ENCODE measurements around the gene ARHGAP29. TPM values are rescaled to one million over a fixed set of nuclear protein-coding genes. Genes with fewer than 3 reads are reported as not detected.

The ARHGAP29 gene
- total RNA-seq, 4 donors from 2014 or later = 4.1 to 8.9 (median 5.4) TPM

DNA sequence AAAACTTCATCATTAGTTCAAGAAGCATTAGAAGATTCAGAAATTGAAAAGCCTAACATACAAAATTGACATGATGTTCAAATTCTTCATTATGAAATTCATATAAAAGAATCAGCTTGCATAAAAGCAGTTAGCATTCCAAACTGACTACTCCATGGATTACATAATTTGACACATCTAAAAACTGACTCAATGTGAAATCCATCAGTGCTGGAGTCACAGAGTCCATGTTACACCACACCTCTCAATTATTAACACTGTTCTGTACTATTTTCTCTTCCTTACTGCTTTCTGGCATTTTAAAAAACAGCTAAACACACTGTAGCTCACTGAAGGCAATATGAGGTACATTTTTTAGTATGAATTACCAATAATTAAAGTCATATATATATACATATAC is 28.0 kb downstream of the ARHGAP29 start:
- intact Hi-C loops (cut with DNase I; ENCODE audit: low total_unique reads) (no loop called here), in situ Hi-C loops (cut with MboI; ENCODE audit: low pct_ligation_motif_present in 1 of 4, low pct_unique_long_range_greater_than_20kb in 1 of 4, low sequenced_read_pairs in 3 of 4) (no loop called here)
- Histone ChIP-seq H3K9me3 (no peaks in the 10 kb centered on the region), H3K27me3 (no peaks in the 10 kb centered on the region), H3K36me3 (no peaks in the 10 kb centered on the region), H3K4me3 (no peak overlapping the region), H3K4me1 (no peaks in the 10 kb centered on the region), H3K27ac (no peak overlapping the region)
- DNase-seq = no peak
- TF ChIP-seq EP300 (IDR thresholded peaks at IDR 0.05; ENCODE audit: low read depth) = no peak
- TF ChIP-seq POLR2AphosphoS5 (IDR thresholded peaks at IDR 0.05) = no peak
- TF ChIP-seq POLR2A (IDR thresholded peaks at IDR 0.05) = no peak
- TF ChIP-seq, protein P1, sequence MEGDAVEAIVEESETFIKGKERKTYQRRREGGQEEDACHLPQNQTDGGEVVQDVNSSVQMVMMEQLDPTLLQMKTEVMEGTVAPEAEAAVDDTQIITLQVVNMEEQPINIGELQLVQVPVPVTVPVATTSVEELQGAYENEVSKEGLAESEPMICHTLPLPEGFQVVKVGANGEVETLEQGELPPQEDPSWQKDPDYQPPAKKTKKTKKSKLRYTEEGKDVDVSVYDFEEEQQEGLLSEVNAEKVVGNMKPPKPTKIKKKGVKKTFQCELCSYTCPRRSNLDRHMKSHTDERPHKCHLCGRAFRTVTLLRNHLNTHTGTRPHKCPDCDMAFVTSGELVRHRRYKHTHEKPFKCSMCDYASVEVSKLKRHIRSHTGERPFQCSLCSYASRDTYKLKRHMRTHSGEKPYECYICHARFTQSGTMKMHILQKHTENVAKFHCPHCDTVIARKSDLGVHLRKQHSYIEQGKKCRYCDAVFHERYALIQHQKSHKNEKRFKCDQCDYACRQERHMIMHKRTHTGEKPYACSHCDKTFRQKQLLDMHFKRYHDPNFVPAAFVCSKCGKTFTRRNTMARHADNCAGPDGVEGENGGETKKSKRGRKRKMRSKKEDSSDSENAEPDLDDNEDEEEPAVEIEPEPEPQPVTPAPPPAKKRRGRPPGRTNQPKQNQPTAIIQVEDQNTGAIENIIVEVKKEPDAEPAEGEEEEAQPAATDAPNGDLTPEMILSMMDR (IDR thresholded peaks at IDR 0.05) = no peak

DNA sequence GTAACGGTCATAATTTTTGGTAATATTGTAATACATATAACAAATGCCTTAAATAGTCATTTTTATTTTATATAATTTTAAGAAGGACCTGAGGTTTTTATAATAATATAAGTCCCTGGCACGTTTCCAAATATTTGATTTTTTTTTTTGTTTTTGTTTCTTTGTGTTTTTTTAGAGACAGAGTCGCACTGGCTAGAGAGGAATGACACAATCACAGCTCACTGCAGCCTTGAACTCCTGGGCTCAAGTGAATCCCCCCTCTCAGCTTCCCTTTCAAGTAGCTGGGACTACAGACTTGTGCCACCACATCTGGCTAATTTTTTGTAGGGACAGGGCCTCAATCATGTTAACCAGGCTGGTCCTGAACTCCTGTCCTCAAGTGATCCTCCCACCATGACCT is 29.7 kb downstream of the ARHGAP29 start:
- no peak for TF ChIP-seq POLR2A (IDR thresholded peaks at IDR 0.05)
- TF ChIP-seq EP300 (IDR thresholded peaks at IDR 0.05; ENCODE audit: low read depth) = no peak
- TF ChIP-seq POLR2AphosphoS5 (IDR thresholded peaks at IDR 0.05) = no peak
- TF ChIP-seq, protein P1 (IDR thresholded peaks at IDR 0.05) = no peak
- in situ Hi-C loops (cut with MboI; ENCODE audit: low pct_ligation_motif_present in 1 of 4, low pct_unique_long_range_greater_than_20kb in 1 of 4, low sequenced_read_pairs in 3 of 4) = no loop called here
- WGBS, 2 donors (ENCODE audit: low coverage in 1 of 2) = 72 to 75% methylated on average over 3 of the region's 3 CpGs

DNA sequence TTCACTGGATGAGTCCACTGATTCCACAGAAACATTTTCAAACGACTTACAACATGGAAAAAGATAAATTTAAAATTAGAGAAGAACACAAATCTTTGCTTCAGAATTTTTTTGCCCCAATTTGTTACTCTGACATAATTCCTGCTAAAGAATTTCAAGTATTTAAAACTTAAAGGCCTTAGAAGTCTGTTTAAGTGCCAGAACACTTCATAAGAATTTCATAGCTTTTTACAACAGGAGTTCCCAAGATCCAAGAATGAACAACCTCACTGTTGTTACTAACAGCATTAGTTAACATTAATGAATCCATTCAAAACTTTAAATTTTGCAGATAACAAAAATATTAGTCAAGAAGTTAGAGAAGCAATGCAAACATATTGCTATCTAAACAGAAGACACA is 31.7 kb downstream of the ARHGAP29 start:
- in situ Hi-C loops (cut with MboI; ENCODE audit: low pct_ligation_motif_present in 1 of 4, low pct_unique_long_range_greater_than_20kb in 1 of 4, low sequenced_read_pairs in 3 of 4) (no loop called here), intact Hi-C loops (cut with DNase I; ENCODE audit: low total_unique reads) (no loop called here)
- Histone ChIP-seq H3K9me3 (no peaks in the 10 kb centered on the region), H3K4me1 (no peaks in the 10 kb centered on the region), H3K27ac (no peak overlapping the region), H3K4me3 (no peak overlapping the region), H3K27me3 (no peaks in the 10 kb centered on the region), H3K36me3 (no peaks in the 10 kb centered on the region)
- 52 to 60% methylated on average over 1 of the region's 1 CpG for WGBS, 2 donors (ENCODE audit: low coverage in 1 of 2)
- TF ChIP-seq EP300 (IDR thresholded peaks at IDR 0.05; ENCODE audit: low read depth) (no peak), POLR2AphosphoS5 (IDR thresholded peaks at IDR 0.05) (no peak), POLR2A (IDR thresholded peaks at IDR 0.05) (no peak)
- TF ChIP-seq, protein P1 (IDR thresholded peaks at IDR 0.05) = no peak
- no peak for DNase-seq

More for the DNA sequence above, 29.7 kb downstream of the ARHGAP29 start:
- Histone ChIP-seq H3K4me3 (no peak overlapping the region), H3K4me1 (no peaks in the 10 kb centered on the region), H3K27ac (no peak overlapping the region), H3K27me3 (no peaks in the 10 kb centered on the region), H3K9me3 (no peaks in the 10 kb centered on the region), H3K36me3 (no peaks in the 10 kb centered on the region)
- no peak for DNase-seq
- intact Hi-C loops (cut with DNase I; ENCODE audit: low total_unique reads) = no loop called here

DNA sequence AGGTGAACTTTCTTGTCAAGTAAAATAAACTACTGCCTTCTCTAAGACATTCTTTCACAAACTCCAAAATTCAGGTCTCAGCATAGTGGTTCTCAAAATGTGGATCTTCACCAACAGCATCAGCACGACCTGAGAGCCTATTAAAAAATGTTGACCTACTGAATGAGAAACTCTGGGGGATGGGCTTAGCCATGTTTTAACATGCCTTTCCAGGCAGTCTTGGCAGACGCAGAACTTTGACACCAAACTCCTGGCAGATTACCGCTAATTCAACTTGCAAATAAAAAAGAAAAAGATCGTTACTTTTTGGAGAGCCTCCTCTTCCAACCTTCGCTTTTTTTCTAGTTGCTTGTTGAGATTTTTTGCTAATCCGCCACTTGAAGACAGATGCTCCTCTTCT is 35.1 kb downstream of the ARHGAP29 start:
- H3K27ac ChIP-seq = no peak overlapping the region
- no peaks in the 10 kb centered on the region for H3K4me1 ChIP-seq
- 69 to 86% methylated on average over 6 of the region's 6 CpGs for WGBS, 2 donors (ENCODE audit: low coverage in 1 of 2)
- TF ChIP-seq POLR2A (IDR thresholded peaks at IDR 0.05) = no peak
- no peak for TF ChIP-seq EP300 (IDR thresholded peaks at IDR 0.05; ENCODE audit: low read depth)
- TF ChIP-seq, protein P1 (IDR thresholded peaks at IDR 0.05) = no peak
- TF ChIP-seq POLR2AphosphoS5 (IDR thresholded peaks at IDR 0.05) = no peak
- DNase-seq = no peak
- H3K36me3 ChIP-seq = no peaks in the 10 kb centered on the region
- no peaks in the 10 kb centered on the region for H3K9me3 ChIP-seq
- no peaks in the 10 kb centered on the region for H3K27me3 ChIP-seq
- in situ Hi-C loops (cut with MboI; ENCODE audit: low pct_ligation_motif_present in 1 of 4, low pct_unique_long_range_greater_than_20kb in 1 of 4, low sequenced_read_pairs in 3 of 4) (no loop called here), intact Hi-C loops (cut with DNase I; ENCODE audit: low total_unique reads) (no loop called here)
- no peak overlapping the region for H3K4me3 ChIP-seq
